SK-N-SH treated with all-trans-retinoic acid at 6 μM for 48 hours (cell line): Measurements from ENCODE around the gene KRTAP5-10.
"Not testable (repeated sequence)": the region's sequence is repeated elsewhere in the genome, so short reads cannot be mapped to it uniquely, and the experiment has no call there.

ENCODE experiments used
- ATAC-seq: fragments of 200-7000 bp; cut with Tn5 transposase; 3 replicates; pipeline ENCODE4 v1.9.1; 2020; ENCODE audit warnings: mild to moderate bottlenecking, moderate library complexity
- ARNTL ChIP-seq: fragments of 450-650 bp; formaldehyde crosslinking; IDR thresholded peaks from 2 replicates; pipeline ENCODE4 v1.5.0; 2020; ENCODE audit warnings: low read depth, mild to moderate bottlenecking, moderate library complexity, borderline replicate concordance
- BACH2 ChIP-seq: fragments of 250-450 bp; sonication (Bioruptor Pico); IDR thresholded peaks from 2 replicates; pipeline ENCODE4 v1.9.0; 2021; ENCODE audit warnings: mild to moderate bottlenecking, borderline replicate concordance
- CSDC2 ChIP-seq: fragments of 250-450 bp; sonication (Bioruptor Pico); IDR thresholded peaks from 2 replicates; pipeline ENCODE4 v1.5.0; 2020; ENCODE audit warnings: mild to moderate bottlenecking, moderate library complexity
- ESRRG ChIP-seq: fragments of 250-450 bp; sonication (Bioruptor Pico); IDR thresholded peaks from 2 replicates; pipeline ENCODE4 v1.6.1; 2021; ENCODE audit warnings: mild to moderate bottlenecking
- GLIS3 ChIP-seq: fragments of 250-450 bp; sonication (Bioruptor Pico); IDR thresholded peaks from 2 replicates; pipeline ENCODE4 v1.5.0; 2020; ENCODE audit warnings: mild to moderate bottlenecking, moderate library complexity
- ISL1 ChIP-seq: fragments of 250-450 bp; sonication (Bioruptor Pico); IDR thresholded peaks from 2 replicates; pipeline ENCODE4 v2.1.2; 2022; ENCODE audit warnings: mild to moderate bottlenecking, moderate library complexity
- POU6F1 ChIP-seq: fragments of 250-450 bp; sonication (Bioruptor Pico); IDR thresholded peaks from 2 replicates; pipeline ENCODE4 v1.8.0; 2021; ENCODE audit warnings: low read depth, mild to moderate bottlenecking, moderate library complexity, borderline replicate concordance
- PPARA ChIP-seq: fragments of 250-450 bp; sonication (Bioruptor Pico); IDR thresholded peaks from 2 replicates; pipeline ENCODE4 v1.5.0; 2020; ENCODE audit warnings: mild to moderate bottlenecking, borderline replicate concordance
- RARB ChIP-seq: fragments of 250-450 bp; sonication (Bioruptor Pico); IDR thresholded peaks from 2 replicates; pipeline ENCODE4 v1.8.0; 2021; ENCODE audit warnings: mild to moderate bottlenecking, moderate library complexity
- SNAI2 ChIP-seq: fragments of 250-450 bp; sonication (Bioruptor Pico); IDR thresholded peaks from 2 replicates; pipeline ENCODE4 v1.5.0; 2020; ENCODE audit warnings: mild to moderate bottlenecking, moderate library complexity
- TCF4 ChIP-seq: fragments of 250-450 bp; sonication (Bioruptor Pico); IDR thresholded peaks from 2 replicates; pipeline ENCODE4 v1.8.0; 2021; ENCODE audit warnings: mild to moderate bottlenecking, moderate library complexity, borderline replicate concordance
- TOX ChIP-seq: fragments of 250-450 bp; sonication (Bioruptor Pico); IDR thresholded peaks from 2 replicates; pipeline ENCODE4 v1.8.0; 2021; ENCODE audit warnings: mild to moderate bottlenecking, moderate library complexity, borderline replicate concordance
- ZC3H10 ChIP-seq: fragments of 250-450 bp; sonication (Bioruptor Pico); IDR thresholded peaks from 2 replicates; pipeline ENCODE4 v1.5.1; 2021; ENCODE audit warnings: mild to moderate bottlenecking, moderate library complexity
- ZFP30 ChIP-seq: fragments of 450-650 bp; formaldehyde crosslinking; IDR thresholded peaks from 2 replicates; pipeline ENCODE4 v1.5.0; 2022; ENCODE audit warnings: mild to moderate bottlenecking, moderate library complexity
- ZNF565 ChIP-seq: fragments of 450-650 bp; formaldehyde crosslinking; conservative IDR thresholded peaks from 2 replicates; pipeline ENCODE4 v1.5.0; 2020; ENCODE audit warnings: low read depth, mild to moderate bottlenecking, moderate library complexity
- ZNF70 ChIP-seq: fragments of 450-650 bp; formaldehyde crosslinking; IDR thresholded peaks from 2 replicates; pipeline ENCODE4 v1.5.0; 2020; ENCODE audit warnings: mild to moderate bottlenecking, moderate library complexity
- ZNF8 ChIP-seq: fragments of 450-650 bp; formaldehyde crosslinking; IDR thresholded peaks from 2 replicates; pipeline ENCODE4 v1.5.0; 2020; ENCODE audit warnings: mild to moderate bottlenecking, moderate library complexity
- TF ChIP-seq, protein P1 (sequence below): fragments of 250-450 bp; sonication (Bioruptor Pico); IDR thresholded peaks from 2 replicates; pipeline ENCODE4 v1.5.1; 2020; ENCODE audit warnings: low read depth, mild to moderate bottlenecking, moderate library complexity
- TF ChIP-seq, protein P2 (sequence below): fragments of 250-450 bp; sonication (Bioruptor Pico); IDR thresholded peaks from 2 replicates; pipeline ENCODE4 v1.8.0; 2020; ENCODE audit warnings: mild to moderate bottlenecking, moderate library complexity, borderline replicate concordance

The KRTAP5-10 gene

GRCh38 chr11:71564430-71564829 is 933 bp upstream of the KRTAP5-10 start:
- ATAC-seq, result no peak
- no peak for TF ChIP-seq BACH2 (CRISPR knock-in tag)

- no peak for ATAC-seq
- no peak for TF ChIP-seq ZC3H10 (CRISPR knock-in tag)
- TF ChIP-seq, protein P1, sequence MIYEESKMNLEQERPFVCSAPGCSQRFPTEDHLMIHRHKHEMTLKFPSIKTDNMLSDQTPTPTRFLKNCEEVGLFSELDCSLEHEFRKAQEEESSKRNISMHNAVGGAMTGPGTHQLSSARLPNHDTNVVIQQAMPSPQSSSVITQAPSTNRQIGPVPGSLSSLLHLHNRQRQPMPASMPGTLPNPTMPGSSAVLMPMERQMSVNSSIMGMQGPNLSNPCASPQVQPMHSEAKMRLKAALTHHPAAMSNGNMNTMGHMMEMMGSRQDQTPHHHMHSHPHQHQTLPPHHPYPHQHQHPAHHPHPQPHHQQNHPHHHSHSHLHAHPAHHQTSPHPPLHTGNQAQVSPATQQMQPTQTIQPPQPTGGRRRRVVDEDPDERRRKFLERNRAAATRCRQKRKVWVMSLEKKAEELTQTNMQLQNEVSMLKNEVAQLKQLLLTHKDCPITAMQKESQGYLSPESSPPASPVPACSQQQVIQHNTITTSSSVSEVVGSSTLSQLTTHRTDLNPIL (CRISPR knock-in tag), result no peak
- TF ChIP-seq RARB (CRISPR knock-in tag), result no peak
Observed at GRCh38 chr11:71566081-71566620, 788 bp downstream of the KRTAP5-10 start.

DNA sequence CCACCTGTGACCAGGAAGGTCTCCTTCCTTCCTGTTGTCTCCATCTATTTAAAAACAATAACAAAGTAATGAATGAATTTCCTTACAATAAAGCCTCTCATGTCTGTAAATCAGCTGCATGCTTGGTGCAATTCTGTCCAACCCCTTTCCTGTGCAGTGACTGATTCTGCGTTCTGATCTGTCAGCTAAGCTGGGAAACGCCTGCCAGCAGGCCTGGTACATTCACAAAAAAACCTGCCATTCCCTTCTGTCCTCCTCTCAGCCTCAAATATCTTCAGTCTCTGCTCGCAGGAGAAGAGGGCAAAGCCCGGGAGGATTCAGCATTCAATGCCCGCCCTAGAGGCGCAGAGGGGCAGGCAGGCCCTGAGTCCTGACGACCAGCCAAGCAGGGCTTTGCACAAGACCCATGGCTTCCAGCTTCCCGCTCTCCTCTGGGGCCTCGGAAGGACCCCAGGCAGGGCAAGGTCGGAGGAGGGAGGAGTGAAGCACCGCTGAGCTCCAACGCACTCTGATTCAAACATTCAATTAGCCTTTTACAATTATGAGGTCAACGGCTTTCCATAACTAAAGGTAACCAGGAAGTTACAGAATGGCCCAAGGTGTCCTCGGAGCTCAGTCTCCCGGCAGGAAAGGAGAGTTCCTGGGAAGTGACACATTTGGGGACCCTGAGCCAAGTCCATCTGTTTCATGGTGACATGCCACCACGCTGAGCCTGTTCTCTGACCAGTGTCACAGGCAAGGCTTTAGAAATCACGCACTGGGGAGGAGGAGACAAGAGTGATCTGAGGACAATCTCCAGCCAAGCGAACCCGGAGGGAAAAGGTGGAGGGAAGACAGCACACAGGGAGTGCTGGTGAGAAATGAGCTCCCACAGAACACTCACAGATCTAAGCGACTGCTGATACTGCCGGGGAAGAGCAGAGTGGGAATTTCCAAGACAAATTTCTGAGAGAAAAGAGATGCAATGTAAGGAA is 1.6 kb downstream of the KRTAP5-10 start:
- ATAC-seq, result not testable (repeated sequence)

DNA sequence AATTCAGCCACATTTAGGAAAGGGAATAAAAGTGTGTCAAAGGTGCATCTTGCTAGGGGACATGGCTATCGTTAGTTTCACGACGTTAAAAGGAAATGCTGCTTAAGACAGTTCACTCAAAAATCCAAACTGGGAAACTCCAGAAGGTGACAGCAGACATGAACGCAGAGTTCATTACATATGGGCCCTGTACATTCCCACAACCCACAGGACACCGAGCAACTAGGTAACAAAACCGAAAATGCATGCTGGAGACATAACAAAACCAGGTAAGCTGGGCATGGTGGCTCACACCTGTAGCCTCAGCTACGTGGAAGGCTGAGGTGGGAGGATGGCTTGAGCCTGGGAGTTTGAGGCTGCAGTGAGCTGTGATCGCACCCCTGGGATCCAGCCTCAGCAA is 2.3 kb downstream of the KRTAP5-10 start:
- not testable (repeated sequence) for ATAC-seq

- ATAC-seq, result no peak
- TF ChIP-seq ZNF565 (CRISPR knock-in tag) (no peak), ARNTL (CRISPR knock-in tag) (no peak), ZNF8 (CRISPR knock-in tag) (no peak), CSDC2 (CRISPR knock-in tag) (no peak), ZNF70 (CRISPR knock-in tag) (no peak), BACH2 (CRISPR knock-in tag) (no peak), TOX (CRISPR knock-in tag) (no peak), SNAI2 (CRISPR knock-in tag) (no peak), ESRRG (CRISPR knock-in tag) (no peak), POU6F1 (CRISPR knock-in tag) (no peak), RARB (CRISPR knock-in tag) (no peak), ZFP30 (CRISPR knock-in tag) (no peak), GLIS3 (no peak), PPARA (CRISPR knock-in tag) (no peak), TCF4 (CRISPR knock-in tag) (no peak), ISL1 (no peak)
- TF ChIP-seq, protein P2, sequence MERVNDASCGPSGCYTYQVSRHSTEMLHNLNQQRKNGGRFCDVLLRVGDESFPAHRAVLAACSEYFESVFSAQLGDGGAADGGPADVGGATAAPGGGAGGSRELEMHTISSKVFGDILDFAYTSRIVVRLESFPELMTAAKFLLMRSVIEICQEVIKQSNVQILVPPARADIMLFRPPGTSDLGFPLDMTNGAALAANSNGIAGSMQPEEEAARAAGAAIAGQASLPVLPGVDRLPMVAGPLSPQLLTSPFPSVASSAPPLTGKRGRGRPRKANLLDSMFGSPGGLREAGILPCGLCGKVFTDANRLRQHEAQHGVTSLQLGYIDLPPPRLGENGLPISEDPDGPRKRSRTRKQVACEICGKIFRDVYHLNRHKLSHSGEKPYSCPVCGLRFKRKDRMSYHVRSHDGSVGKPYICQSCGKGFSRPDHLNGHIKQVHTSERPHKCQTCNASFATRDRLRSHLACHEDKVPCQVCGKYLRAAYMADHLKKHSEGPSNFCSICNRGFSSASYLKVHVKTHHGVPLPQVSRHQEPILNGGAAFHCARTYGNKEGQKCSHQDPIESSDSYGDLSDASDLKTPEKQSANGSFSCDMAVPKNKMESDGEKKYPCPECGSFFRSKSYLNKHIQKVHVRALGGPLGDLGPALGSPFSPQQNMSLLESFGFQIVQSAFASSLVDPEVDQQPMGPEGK, result no peak
- TF ChIP-seq, all 23 proteins: peak for 0
Observed at GRCh38 chr11:71568704-71569349, 3.5 kb downstream of the KRTAP5-10 start.

DNA sequence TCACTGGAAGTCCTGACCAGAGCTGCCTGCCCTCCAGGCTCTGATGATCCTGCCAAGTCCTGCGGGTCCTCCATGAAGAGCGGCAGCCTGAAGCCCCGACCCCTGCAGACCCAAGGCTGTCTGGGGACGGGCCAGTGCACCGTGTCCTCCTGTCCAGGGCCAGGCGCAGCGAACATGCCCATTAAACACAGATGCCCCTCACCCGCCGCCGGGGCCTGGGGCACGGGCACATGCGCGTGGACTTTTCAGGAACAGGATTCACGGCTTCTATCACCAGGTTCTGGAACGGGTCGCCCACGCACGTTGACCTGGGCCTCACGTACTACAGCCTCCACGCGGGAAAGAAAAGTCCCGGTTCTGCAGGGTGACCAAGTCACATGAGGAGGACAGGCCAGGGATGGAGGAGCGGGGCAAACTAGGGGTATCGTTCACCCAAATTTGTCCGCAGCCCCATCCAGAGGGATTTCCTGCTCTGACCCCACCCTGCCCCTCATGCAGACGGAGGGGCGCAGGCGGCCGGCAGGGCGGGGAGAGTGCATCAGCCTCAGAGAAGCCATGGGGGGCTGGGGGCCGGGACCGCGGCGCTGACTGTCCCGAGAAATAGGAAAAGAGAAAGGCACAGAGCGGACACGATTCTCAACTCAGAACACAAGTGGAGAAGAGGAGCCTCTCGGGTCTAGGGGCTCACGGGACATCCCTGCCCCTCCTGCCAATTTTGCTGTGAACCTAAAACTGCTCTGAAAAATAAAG is 5.9 kb downstream of the KRTAP5-10 start:
- ATAC-seq, result not testable (repeated sequence)
